Fibroblast of lung (primary cell): ENCODE measurements around the gene S100A5.
"Not testable (repeated sequence)": the region's sequence is repeated elsewhere in the genome, so short reads cannot be mapped to it uniquely, and the experiment has no call there.

Experiments used
- EZH2 ChIP-seq: IDR thresholded peaks from 2 replicates; pipeline ENCODE4 v1.5.1; 2012; ENCODE audit warnings: low read length, control low read depth, mild to moderate bottlenecking; ENCODE audit errors: missing control alignments
- TF ChIP-seq, protein P1 (sequence below), 2 donors: IDR thresholded peaks in 1 of 2; conservative IDR thresholded peaks in 1 of 2; 1 replicate in 1 of 2; 2 replicates in 1 of 2; pipeline ENCODE4 v1.5.1; 2011 to 2012; ENCODE audit warnings: low read length in 2 of 2, control low read depth in 1 of 2, inconsistent platforms in 1 of 2, low read depth in 1 of 2, mild to moderate bottlenecking in 1 of 2

DNA sequence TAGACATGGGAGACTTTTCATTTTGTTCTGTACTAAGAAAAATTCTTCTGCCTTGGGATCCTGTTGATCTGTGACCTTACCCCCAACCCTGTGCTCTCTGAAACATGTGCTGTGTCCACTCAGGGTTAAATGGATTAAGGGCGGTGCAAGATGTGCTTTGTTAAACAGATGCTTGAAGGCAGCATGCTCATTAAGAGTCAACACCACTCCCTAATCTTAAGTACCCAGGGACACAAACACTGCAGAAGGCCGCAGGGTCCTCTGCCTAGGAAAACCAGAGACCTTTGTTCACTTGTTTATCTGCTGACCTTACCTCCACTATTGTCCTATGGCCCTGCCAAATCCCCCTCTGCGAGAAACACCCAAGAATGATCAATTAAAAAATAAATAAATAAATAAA, 42.8 kb upstream of the S100A5 start:
- TF ChIP-seq, protein P1, sequence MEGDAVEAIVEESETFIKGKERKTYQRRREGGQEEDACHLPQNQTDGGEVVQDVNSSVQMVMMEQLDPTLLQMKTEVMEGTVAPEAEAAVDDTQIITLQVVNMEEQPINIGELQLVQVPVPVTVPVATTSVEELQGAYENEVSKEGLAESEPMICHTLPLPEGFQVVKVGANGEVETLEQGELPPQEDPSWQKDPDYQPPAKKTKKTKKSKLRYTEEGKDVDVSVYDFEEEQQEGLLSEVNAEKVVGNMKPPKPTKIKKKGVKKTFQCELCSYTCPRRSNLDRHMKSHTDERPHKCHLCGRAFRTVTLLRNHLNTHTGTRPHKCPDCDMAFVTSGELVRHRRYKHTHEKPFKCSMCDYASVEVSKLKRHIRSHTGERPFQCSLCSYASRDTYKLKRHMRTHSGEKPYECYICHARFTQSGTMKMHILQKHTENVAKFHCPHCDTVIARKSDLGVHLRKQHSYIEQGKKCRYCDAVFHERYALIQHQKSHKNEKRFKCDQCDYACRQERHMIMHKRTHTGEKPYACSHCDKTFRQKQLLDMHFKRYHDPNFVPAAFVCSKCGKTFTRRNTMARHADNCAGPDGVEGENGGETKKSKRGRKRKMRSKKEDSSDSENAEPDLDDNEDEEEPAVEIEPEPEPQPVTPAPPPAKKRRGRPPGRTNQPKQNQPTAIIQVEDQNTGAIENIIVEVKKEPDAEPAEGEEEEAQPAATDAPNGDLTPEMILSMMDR (conservative IDR thresholded peaks at IDR 0.05 in 1 of 2, IDR thresholded peaks at IDR 0.05 in 1 of 2; ENCODE audit: low read depth in 1 of 2, low read length in 2 of 2): not testable (repeated sequence)
- not testable (repeated sequence) for TF ChIP-seq EZH2
